Right atrium auricular region (tissue), 2 donors: ENCODE data around the gene HID1. TPM values are rescaled to one million over a fixed set of nuclear protein-coding genes. Genes with fewer than 3 reads are reported as not detected.
A peak's percentile ranks its signal among the peaks of the same experiment; 100 is the strongest.

Experiments used
- DNase-seq: peaks from one replicate; pipeline ENCODE4 v3.0.0-alpha.2; 2019; ENCODE audit warnings: low spot score
- H3K27ac ChIP-seq, 2 donors: fragments of 200-600 bp; sonication (generic); 1 replicate in 1 of 2; 2 replicates in 1 of 2; pipeline ENCODE4 v1.5.1; 2016 to 2019
- H3K27me3 ChIP-seq, 2 donors: fragments of 200-600 bp; sonication (generic); one replicate each; pipeline versions ENCODE4 v1.5.1 to v1.6.0; 2017 to 2019
- H3K36me3 ChIP-seq: fragments of 200-600 bp; sonication (generic); one replicate; pipeline ENCODE4 v1.5.1; 2016
- H3K4me1 ChIP-seq, 2 donors: fragments of 200-600 bp; sonication (generic); one replicate each; pipeline versions ENCODE4 v1.5.1 to v1.6.0; 2017 to 2019
- H3K4me3 ChIP-seq, 2 donors: fragments of 200-600 bp; sonication (generic); 1 replicate in 1 of 2; 2 replicates in 1 of 2; pipeline ENCODE4 v1.5.1; 2017 to 2019; ENCODE audit warnings: mild to moderate bottlenecking in 1 of 2, moderate library complexity in 1 of 2
- H3K9me3 ChIP-seq, 2 donors: fragments of 200-600 bp; sonication (generic); one replicate each; pipeline ENCODE4 v1.5.1; 2019
- CTCF ChIP-seq, 2 donors: fragments of 200-600 bp; sonication (generic); IDR thresholded peaks; one replicate each; pipeline ENCODE4 v1.5.1; 2019; ENCODE audit warnings: antibody characterized with exemption in 2 of 2
- total RNA-seq, 2 donors: library from RNA; depleted of rRNA; stranded (reverse); fragments of >200 nt; gene quantifications; one replicate each; pipeline ENCODE4 v1.1.0, GENCODE V29; 2016

The HID1 gene
- total RNA-seq, 2 donors from 2014 or later, result 10.6 to 11.7 TPM

DNA sequence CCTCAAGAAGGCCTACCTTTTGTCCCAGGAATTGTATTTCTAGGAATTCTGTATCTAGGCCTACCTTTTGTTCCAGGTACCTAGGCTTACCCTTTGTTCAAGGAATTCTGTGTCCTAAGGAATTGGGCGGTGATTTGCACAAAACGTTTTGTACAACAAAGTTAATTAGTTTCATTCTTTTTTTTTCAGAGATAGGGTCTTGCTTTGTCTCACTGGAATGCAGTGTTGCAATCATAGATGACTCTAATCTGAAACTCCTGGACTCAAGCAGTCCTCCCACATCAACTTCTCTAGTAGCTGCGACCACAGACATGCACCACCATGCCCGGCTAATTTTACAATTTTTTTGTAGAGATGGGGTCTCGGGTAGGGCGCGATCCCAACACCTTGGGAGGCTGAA is 21.9 kb upstream of the HID1 start:
- H3K27me3 ChIP-seq, result no peaks in the 10 kb centered on the region
- TF ChIP-seq CTCF (IDR thresholded peaks at IDR 0.05), result no peak
- no peak for DNase-seq
- H3K4me1 ChIP-seq, result peaks cover 0 to 26% of the 10 kb centered on the region in 2 donors
- no peak overlapping the region for H3K4me3 ChIP-seq
- no peaks in the 10 kb centered on the region for H3K9me3 ChIP-seq
- H3K36me3 ChIP-seq, result peaks cover 2% of the 10 kb centered on the region
- H3K27ac ChIP-seq, result no peak overlapping the region

DNA sequence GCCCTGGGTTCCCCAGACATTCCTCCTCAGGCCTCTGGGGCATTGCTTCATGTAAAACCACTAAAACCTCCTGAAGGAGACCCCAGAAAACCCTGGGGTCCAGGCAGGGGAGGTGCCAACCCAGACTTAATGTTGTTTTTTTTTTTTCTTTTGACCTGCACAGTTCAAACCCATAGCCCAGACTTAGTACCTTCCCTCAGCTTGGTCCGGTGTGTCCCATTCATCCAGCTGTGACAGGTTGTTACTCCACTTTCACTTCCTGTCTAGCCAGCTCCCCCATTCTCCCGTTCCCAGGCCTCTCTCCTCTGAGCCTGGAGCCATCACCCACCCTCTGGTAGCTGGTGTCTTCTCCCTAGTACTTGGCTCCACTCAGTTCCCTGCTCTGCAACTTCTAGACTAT is 19.7 kb upstream of the HID1 start:
- H3K4me1 ChIP-seq, result peaks cover 0 to 26% of the 10 kb centered on the region in 2 donors
- peak overlapping the region in 1 of 2 donors; percentile 40 for H3K27ac ChIP-seq
- no peaks in the 10 kb centered on the region for H3K36me3 ChIP-seq
- H3K4me3 ChIP-seq, result no peak overlapping the region
- no peaks in the 10 kb centered on the region for H3K9me3 ChIP-seq
- no peak for DNase-seq
- no peak for TF ChIP-seq CTCF (IDR thresholded peaks at IDR 0.05)
- no peaks in the 10 kb centered on the region for H3K27me3 ChIP-seq

DNA sequence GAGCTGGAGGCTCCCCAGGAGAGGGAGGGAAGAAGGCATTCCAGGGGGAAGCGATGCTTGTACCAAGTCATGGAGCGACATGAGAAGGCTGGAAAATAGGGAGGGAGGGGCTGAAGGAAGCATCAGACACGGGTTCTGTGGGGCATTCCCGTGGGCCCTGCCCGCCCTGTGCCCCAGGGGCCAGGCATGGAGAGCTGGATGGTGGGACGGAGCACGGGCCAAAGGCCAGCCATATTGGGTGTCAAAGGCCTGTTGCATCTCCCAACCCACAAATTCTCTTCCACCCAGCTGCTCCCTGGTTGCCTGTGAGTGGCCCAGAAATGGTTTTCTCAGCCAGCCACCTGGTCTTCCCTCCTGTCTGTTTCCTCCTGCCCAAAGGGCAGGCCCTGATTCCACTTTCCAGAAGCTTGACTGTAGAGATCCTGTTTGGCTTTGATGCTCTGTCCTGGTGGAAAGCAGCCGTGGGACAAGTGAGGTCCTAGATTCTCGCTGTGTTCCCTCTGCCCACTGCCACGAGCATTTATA is 18.1 kb upstream of the HID1 start:
- Histone ChIP-seq H3K9me3 (no peaks in the 10 kb centered on the region), H3K27ac (no peak overlapping the region), H3K27me3 (no peaks in the 10 kb centered on the region), H3K4me1 (peaks cover 0 to 31% of the 10 kb centered on the region in 2 donors), H3K4me3 (no peak overlapping the region), H3K36me3 (no peaks in the 10 kb centered on the region)
- no peak for DNase-seq
- TF ChIP-seq CTCF (IDR thresholded peaks at IDR 0.05), result no peak

DNA sequence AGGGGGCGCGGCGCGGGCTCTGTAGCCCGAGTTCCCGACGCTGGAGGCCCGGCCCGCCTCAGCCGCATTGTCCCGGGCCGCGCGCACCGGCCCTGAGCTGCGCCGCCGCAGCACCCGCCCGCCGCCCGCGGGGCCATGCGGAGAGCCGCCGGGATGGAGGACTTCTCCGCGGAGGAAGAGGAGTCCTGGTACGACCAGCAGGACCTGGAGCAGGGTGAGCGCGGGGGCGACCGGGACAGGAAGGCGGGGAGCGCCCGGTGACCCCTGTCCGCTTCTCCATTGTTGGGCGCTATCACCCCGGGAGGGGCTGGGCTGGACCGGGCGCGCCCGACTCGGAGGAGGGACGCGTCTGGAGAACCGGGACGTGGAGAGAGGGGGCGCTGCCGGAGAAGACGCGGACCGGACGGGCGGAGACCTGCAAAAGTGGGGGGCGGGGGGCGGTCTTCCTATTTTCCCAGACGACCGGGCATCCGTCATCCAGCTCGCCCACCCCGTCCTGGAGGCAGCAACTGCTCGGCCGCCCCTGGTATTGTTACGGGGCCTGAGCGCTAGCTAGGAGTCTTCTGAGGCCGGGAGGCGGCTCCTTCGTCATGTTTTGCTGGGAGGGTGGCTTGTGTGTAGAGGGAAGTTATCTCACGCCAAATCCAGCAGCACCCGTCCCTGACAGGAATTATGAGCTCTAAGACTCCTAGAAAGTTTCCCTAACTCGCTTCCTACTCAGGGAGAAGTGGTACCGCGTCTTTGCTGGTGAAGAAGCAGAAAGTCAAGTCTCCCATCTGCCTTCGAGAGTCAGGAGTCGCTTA is 15.6 kb upstream of the HID1 start:
- no peaks in the 10 kb centered on the region for H3K9me3 ChIP-seq
- H3K27me3 ChIP-seq, result no peaks in the 10 kb centered on the region
- DNase-seq, result peak; percentile 93
- H3K4me3 ChIP-seq, result peak overlapping the region; percentile 78 to 86
- H3K4me1 ChIP-seq, result peaks cover 0 to 31% of the 10 kb centered on the region in 2 donors
- no peaks in the 10 kb centered on the region for H3K36me3 ChIP-seq
- peak; percentile 10 to 70 for TF ChIP-seq CTCF (IDR thresholded peaks at IDR 0.05)
- H3K27ac ChIP-seq, result peak overlapping the region; percentile 91 to 97

GRCh38 chr17:74987418-74987908 is 14.9 kb upstream of the HID1 start, which contains the start of gene CDR2L:
TSS of gene CDR2L (plus strand) at chr17:74987632. CDS start at chr17:74988044, 412 bp downstream.
- Histone ChIP-seq H3K27me3 (no peaks in the 10 kb centered on the region), H3K9me3 (no peaks in the 10 kb centered on the region), H3K4me3 (peak within 1 kb of the TSS; percentile 78 to 86), H3K27ac (peak within 1 kb of the TSS; percentile 91 to 97), H3K36me3 (no peaks in the 10 kb centered on the region), H3K4me1 (peaks cover 0 to 38% of the 10 kb centered on the region in 2 donors)
- DNase-seq, result peak; percentile 99
- no peak for TF ChIP-seq CTCF (IDR thresholded peaks at IDR 0.05)
